Liver (tissue), 9 donors: ENCODE results near the gene MACROD1. TPM values are rescaled to one million over a fixed set of nuclear protein-coding genes. Genes with fewer than 3 reads are reported as not detected.

ENCODE experiments used
- DNase-seq: peaks from one replicate; pipeline ENCODE4 v3.0.0-alpha.2; 2017; ENCODE audit warnings: low spot score
- H3K27ac ChIP-seq, 2 donors: one replicate each; pipeline ENCODE4 v1.7.0; 2013; ENCODE audit warnings: inconsistent platforms in 2 of 2, low read length in 2 of 2, control low read depth in 1 of 2, low read depth in 1 of 2, mild to moderate bottlenecking in 1 of 2
- H3K27me3 ChIP-seq, 4 donors: one replicate each; pipeline versions ENCODE4 v1.6.1 to v1.7.0; 2013; ENCODE audit warnings: low read length in 3 of 4, inconsistent platforms in 1 of 4, mild to moderate bottlenecking in 1 of 4, moderate library complexity in 1 of 4; ENCODE audit not compliant: control insufficient read depth in 4 of 4, insufficient read depth in 4 of 4
- H3K36me3 ChIP-seq, 4 donors: one replicate each; pipeline versions ENCODE4 v1.6.1 to v1.7.0; 2013; ENCODE audit warnings: low read length in 3 of 4, mild to moderate bottlenecking in 3 of 4, low read depth in 1 of 4, moderate library complexity in 1 of 4; ENCODE audit not compliant: control insufficient read depth in 4 of 4, insufficient read depth in 3 of 4
- H3K4me1 ChIP-seq, 4 donors: one replicate each; pipeline versions ENCODE4 v1.6.1 to v1.7.0; 2013; ENCODE audit warnings: low read length in 3 of 4, mild to moderate bottlenecking in 3 of 4, moderate library complexity in 1 of 4; ENCODE audit not compliant: control insufficient read depth in 4 of 4, insufficient read depth in 4 of 4
- H3K4me3 ChIP-seq, 3 donors: one replicate each; pipeline versions ENCODE4 v1.6.1 to v1.7.0; 2013; ENCODE audit warnings: low read length in 3 of 3, control low read depth in 1 of 3, low read depth in 1 of 3, mild to moderate bottlenecking in 1 of 3
- H3K9ac ChIP-seq, 2 donors: one replicate each; pipeline ENCODE4 v1.7.0; 2013; ENCODE audit warnings: low read length in 2 of 2, mild to moderate bottlenecking in 2 of 2, moderate library complexity in 2 of 2, control low read depth in 1 of 2, low read depth in 1 of 2
- H3K9me3 ChIP-seq, 4 donors: one replicate each; pipeline versions ENCODE4 v1.6.1 to v1.7.0; 2013; ENCODE audit warnings: low read length in 3 of 4; ENCODE audit not compliant: control insufficient read depth in 4 of 4
- ATF3 ChIP-seq: IDR thresholded peaks from 2 replicates; pipeline ENCODE4 v1.6.1; 2016; ENCODE audit warnings: antibody characterized with exemption
- CTCF ChIP-seq: fragments of 150-350 bp; IDR thresholded peaks from 2 replicates; pipeline ENCODE4 v1.5.1; 2017; ENCODE audit warnings: improper control_type of control experiment, low read depth, low read length; ENCODE audit not compliant: missing input control
- EGR1 ChIP-seq, 2 donors: IDR thresholded peaks; 2 replicates each; pipeline ENCODE4 v1.6.1; 2016 to 2018; ENCODE audit warnings: antibody characterized with exemption in 2 of 2, low read depth in 2 of 2
- FOXA1 ChIP-seq: IDR thresholded peaks from 2 replicates; pipeline ENCODE4 v1.6.1; 2016; ENCODE audit warnings: antibody characterized with exemption
- FOXA2 ChIP-seq: IDR thresholded peaks from 2 replicates; pipeline ENCODE4 v1.6.1; 2016; ENCODE audit warnings: antibody characterized with exemption
- GABPA ChIP-seq, 2 donors: IDR thresholded peaks in 1 of 2; conservative IDR thresholded peaks in 1 of 2; 2 replicates each; pipeline ENCODE4 v1.6.1; 2016; ENCODE audit warnings: antibody characterized with exemption in 2 of 2, mild to moderate bottlenecking in 1 of 2, moderate library complexity in 1 of 2
- HNF4A ChIP-seq, 2 donors: conservative IDR thresholded peaks; 2 replicates each; pipeline ENCODE4 v1.6.1; 2016; ENCODE audit warnings: antibody characterized with exemption in 2 of 2, mild to moderate bottlenecking in 2 of 2
- HNF4G ChIP-seq: IDR thresholded peaks from 2 replicates; pipeline ENCODE4 v1.6.1; 2016; ENCODE audit warnings: antibody characterized with exemption
- JUND ChIP-seq, 2 donors: IDR thresholded peaks; 2 replicates each; pipeline ENCODE4 v1.6.1; 2016; ENCODE audit warnings: antibody characterized with exemption in 2 of 2
- MAX ChIP-seq: IDR thresholded peaks from 2 replicates; pipeline ENCODE4 v1.6.1; 2016; ENCODE audit warnings: antibody characterized with exemption
- NR2F2 ChIP-seq: IDR thresholded peaks from 2 replicates; pipeline ENCODE4 v1.6.1; 2016; ENCODE audit warnings: antibody characterized with exemption
- RAD21 ChIP-seq, 2 donors: IDR thresholded peaks; 2 replicates each; pipeline ENCODE4 v1.6.1; 2016; ENCODE audit warnings: antibody characterized with exemption in 2 of 2, mild to moderate bottlenecking in 2 of 2
- REST ChIP-seq: IDR thresholded peaks from 2 replicates; pipeline ENCODE4 v1.6.1; 2016; ENCODE audit warnings: antibody characterized with exemption, mild to moderate bottlenecking
- RXRA ChIP-seq, 2 donors: IDR thresholded peaks; 2 replicates each; pipeline ENCODE4 v1.6.1; 2017 to 2018; ENCODE audit warnings: antibody characterized with exemption in 2 of 2, mild to moderate bottlenecking in 1 of 2
- SP1 ChIP-seq: IDR thresholded peaks from 2 replicates; pipeline ENCODE4 v1.6.1; 2018; ENCODE audit warnings: antibody characterized with exemption, mild to moderate bottlenecking
- TAF1 ChIP-seq: conservative IDR thresholded peaks from 2 replicates; pipeline ENCODE4 v1.6.1; 2016; ENCODE audit warnings: antibody characterized with exemption, mild to moderate bottlenecking
- YY1 ChIP-seq: IDR thresholded peaks from 2 replicates; pipeline ENCODE4 v1.6.1; 2016; ENCODE audit warnings: antibody characterized with exemption, mild to moderate bottlenecking
- ZBTB33 ChIP-seq: IDR thresholded peaks from 2 replicates; pipeline ENCODE4 v1.6.1; 2016; ENCODE audit warnings: antibody characterized with exemption
- WGBS: extraction: QIAGEN DNeasy Blood & Tissue Kit; methylation state at CpG from one replicate; pipeline ENCODE4 v1.1.7; 2013; 5-methylcytosine and 5-hydroxymethylcytosine counted together
- polyA plus RNA-seq, 2 donors: library from polyadenylated mRNA; stranded (reverse) in 1 of 2; unstranded in 1 of 2; fragments of 200-250 nt in 1 of 2; fragments of >200 nt in 1 of 2; fragmentation: Nextera tagmentation in 1 of 2; extraction: Ambion mirVana in 1 of 2; gene quantifications; one replicate each; pipeline versions ENCODE4 v1.2.1 to v1.2.3, GENCODE V29; 2013 to 2015
- total RNA-seq, 2 donors: library from RNA; depleted of rRNA; stranded (reverse); fragments of >200 nt; gene quantifications; one replicate each; pipeline ENCODE4 v1.2.3, GENCODE V29; 2014
- donor health status: healthy.
- donor health status: healthy.
- donor health status: healthy.
- donor health status: healthy.
- donor health status: healthy.

The MACROD1 gene
- total and polyA plus RNA-seq, 4 donors = 8.9 to 25.9 (median 13.1) TPM

GRCh38 chr11:64156235-64157011 is 9.5 kb downstream of the MACROD1 start (continued):
- TF ChIP-seq RXRA (IDR thresholded peaks at IDR 0.05) = no peak
- no peak for TF ChIP-seq HNF4G
- TF ChIP-seq FOXA2 = no peak
- no peak for TF ChIP-seq SP1
- no peak for TF ChIP-seq GABPA (IDR thresholded peaks at IDR 0.05 in 1 of 2, conservative IDR thresholded peaks at IDR 0.05 in 1 of 2)
- no peak for TF ChIP-seq TAF1
- TF ChIP-seq NR2F2 = no peak
- TF ChIP-seq ATF3 = no peak
- no peak for TF ChIP-seq FOXA1

- WGBS = 62% methylated on average over 8 of the region's 8 CpGs
- Histone ChIP-seq H3K27me3 (no peaks in the 10 kb centered on the region), H3K4me1 (peaks cover 7 to 26% (median 16%) of the 10 kb centered on the region in 4 donors), H3K9me3 (no peaks in the 10 kb centered on the region), H3K36me3 (peaks cover 0 to 2% (median 0%) of the 10 kb centered on the region in 4 donors), H3K27ac (no peak overlapping the region), H3K4me3 (no peak overlapping the region), H3K9ac (no peak overlapping the region)
- no peak for DNase-seq
- TF ChIP-seq YY1 (no peak), HNF4A (conservative IDR thresholded peaks at IDR 0.05) (no peak), ATF3 (no peak), HNF4G (no peak), EGR1 (IDR thresholded peaks at IDR 0.05; ENCODE audit: low read depth in 2 of 2) (no peak), JUND (IDR thresholded peaks at IDR 0.05) (no peak), REST (no peak), RXRA (IDR thresholded peaks at IDR 0.05) (no peak), FOXA1 (no peak), ZBTB33 (no peak), MAX (no peak), NR2F2 (no peak), RAD21 (IDR thresholded peaks at IDR 0.05) (no peak), TAF1 (no peak), CTCF (no peak), GABPA (IDR thresholded peaks at IDR 0.05 in 1 of 2, conservative IDR thresholded peaks at IDR 0.05 in 1 of 2) (no peak), FOXA2 (no peak), SP1 (no peak)
These were observed 12.1 kb downstream of the MACROD1 start for GRCh38 chr11:64153812-64154211.
